Measurements from ENCODE around the gene SPAG16. TPM values are rescaled to one million over a fixed set of nuclear protein-coding genes. Genes with fewer than 3 reads are reported as not detected.

SPAG16 gene
- total RNA-seq, 4 donors from 2014 or later, result 1.2 to 30.8 (median 16.2) TPM

- DNase-seq, result no peak
- Histone ChIP-seq H3K36me3 (no peaks in the 10 kb centered on the region), H3K4me1 (no peaks in the 10 kb centered on the region), H3K4me3 (no peak overlapping the region), H3K9me3 (no peaks in the 10 kb centered on the region), H3K27me3 (no peaks in the 10 kb centered on the region), H3K27ac (no peak overlapping the region)
- intact Hi-C loops (cut with DNase I; ENCODE audit: low total_unique reads) (no loop called here), in situ Hi-C loops (cut with MboI; ENCODE audit: low pct_ligation_motif_present in 1 of 4, low pct_unique_long_range_greater_than_20kb in 1 of 4, low sequenced_read_pairs in 3 of 4) (no loop called here)
- no peak for TF ChIP-seq POLR2A (IDR thresholded peaks at IDR 0.05)
- TF ChIP-seq EP300 (IDR thresholded peaks at IDR 0.05; ENCODE audit: low read depth), result no peak
- TF ChIP-seq, protein P1, sequence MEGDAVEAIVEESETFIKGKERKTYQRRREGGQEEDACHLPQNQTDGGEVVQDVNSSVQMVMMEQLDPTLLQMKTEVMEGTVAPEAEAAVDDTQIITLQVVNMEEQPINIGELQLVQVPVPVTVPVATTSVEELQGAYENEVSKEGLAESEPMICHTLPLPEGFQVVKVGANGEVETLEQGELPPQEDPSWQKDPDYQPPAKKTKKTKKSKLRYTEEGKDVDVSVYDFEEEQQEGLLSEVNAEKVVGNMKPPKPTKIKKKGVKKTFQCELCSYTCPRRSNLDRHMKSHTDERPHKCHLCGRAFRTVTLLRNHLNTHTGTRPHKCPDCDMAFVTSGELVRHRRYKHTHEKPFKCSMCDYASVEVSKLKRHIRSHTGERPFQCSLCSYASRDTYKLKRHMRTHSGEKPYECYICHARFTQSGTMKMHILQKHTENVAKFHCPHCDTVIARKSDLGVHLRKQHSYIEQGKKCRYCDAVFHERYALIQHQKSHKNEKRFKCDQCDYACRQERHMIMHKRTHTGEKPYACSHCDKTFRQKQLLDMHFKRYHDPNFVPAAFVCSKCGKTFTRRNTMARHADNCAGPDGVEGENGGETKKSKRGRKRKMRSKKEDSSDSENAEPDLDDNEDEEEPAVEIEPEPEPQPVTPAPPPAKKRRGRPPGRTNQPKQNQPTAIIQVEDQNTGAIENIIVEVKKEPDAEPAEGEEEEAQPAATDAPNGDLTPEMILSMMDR (IDR thresholded peaks at IDR 0.05), result no peak
- TF ChIP-seq POLR2AphosphoS5 (IDR thresholded peaks at IDR 0.05), result no peak
- 0 to 33% methylated on average over 1 of the region's 1 CpG for WGBS, 2 donors (ENCODE audit: low coverage in 1 of 2)
Measured at GRCh38 chr2:213846856-213847255, 562.6 kb downstream of the SPAG16 start.

GRCh38 chr2:213847316-213847715 lies 563.1 kb downstream of the SPAG16 start:
- no peaks in the 10 kb centered on the region for H3K27me3 ChIP-seq
- no peak overlapping the region for H3K4me3 ChIP-seq
- intact Hi-C loops (cut with DNase I; ENCODE audit: low total_unique reads) (no loop called here), in situ Hi-C loops (cut with MboI; ENCODE audit: low pct_ligation_motif_present in 1 of 4, low pct_unique_long_range_greater_than_20kb in 1 of 4, low sequenced_read_pairs in 3 of 4) (no loop called here)
- H3K9me3 ChIP-seq, result no peaks in the 10 kb centered on the region
- H3K27ac ChIP-seq, result no peak overlapping the region
- TF ChIP-seq POLR2AphosphoS5 (IDR thresholded peaks at IDR 0.05), result no peak
- TF ChIP-seq EP300 (IDR thresholded peaks at IDR 0.05; ENCODE audit: low read depth), result no peak
- DNase-seq, result no peak
- WGBS, 2 donors (ENCODE audit: low coverage in 1 of 2), result 66 to 83% methylated on average over 1 to 3 of the region's 3 CpGs
- H3K36me3 ChIP-seq, result no peaks in the 10 kb centered on the region
- no peaks in the 10 kb centered on the region for H3K4me1 ChIP-seq

DNA sequence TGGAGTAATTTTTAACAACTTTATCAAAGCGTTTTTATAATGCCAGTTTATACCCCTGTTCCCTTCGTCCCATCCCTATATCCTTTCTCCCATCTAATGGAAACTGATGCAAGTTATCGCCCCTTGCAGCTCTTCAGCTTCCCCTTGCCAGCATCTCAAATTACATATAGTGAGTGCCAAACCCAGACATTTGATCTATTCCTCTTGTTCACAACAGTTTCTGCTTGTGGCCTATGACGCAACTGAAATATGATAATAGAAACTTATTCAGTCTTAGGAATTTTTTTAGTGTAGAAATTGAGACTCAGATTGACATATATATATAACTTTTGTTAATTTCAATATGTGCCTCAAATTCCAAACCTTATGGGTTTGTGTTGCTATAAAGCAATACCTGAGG lies 564.4 kb downstream of the SPAG16 start:
- Histone ChIP-seq H3K36me3 (no peaks in the 10 kb centered on the region), H3K4me3 (no peak overlapping the region), H3K27ac (no peak overlapping the region), H3K9me3 (no peaks in the 10 kb centered on the region), H3K4me1 (no peaks in the 10 kb centered on the region), H3K27me3 (no peaks in the 10 kb centered on the region)
- intact Hi-C loops (cut with DNase I; ENCODE audit: low total_unique reads), result no loop called here
- in situ Hi-C loops (cut with MboI; ENCODE audit: low pct_ligation_motif_present in 1 of 4, low pct_unique_long_range_greater_than_20kb in 1 of 4, low sequenced_read_pairs in 3 of 4), result no loop called here
- WGBS, 2 donors (ENCODE audit: low coverage in 1 of 2), result 55 to 60% methylated on average over 4 of the region's 4 CpGs
- DNase-seq, result no peak
- TF ChIP-seq POLR2A (IDR thresholded peaks at IDR 0.05) (no peak), EP300 (IDR thresholded peaks at IDR 0.05; ENCODE audit: low read depth) (no peak), POLR2AphosphoS5 (IDR thresholded peaks at IDR 0.05) (no peak)
- TF ChIP-seq, protein P1 (IDR thresholded peaks at IDR 0.05), result no peak

DNA sequence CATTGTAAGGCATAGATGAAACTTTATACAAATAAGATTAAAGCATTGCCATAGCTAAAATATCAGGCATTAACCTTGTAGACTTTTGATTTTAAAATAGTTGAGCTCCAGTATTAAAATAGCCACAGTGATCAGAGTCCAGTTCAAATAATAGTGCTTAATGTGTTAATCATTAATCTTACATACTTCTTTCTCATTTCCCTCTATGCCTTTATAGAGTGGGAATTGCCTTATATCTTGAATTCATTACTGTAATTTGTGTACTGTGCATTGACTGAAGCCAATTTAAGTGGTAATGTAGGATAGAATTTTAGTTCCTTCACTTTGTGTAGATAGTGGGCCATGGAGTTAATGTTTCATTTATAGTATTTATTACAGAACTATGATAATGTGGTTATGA lies 577.4 kb downstream of the SPAG16 start:
- intact Hi-C loops (cut with DNase I; ENCODE audit: low total_unique reads) (no loop called here), in situ Hi-C loops (cut with MboI; ENCODE audit: low pct_ligation_motif_present in 1 of 4, low pct_unique_long_range_greater_than_20kb in 1 of 4, low sequenced_read_pairs in 3 of 4) (no loop called here)
- TF ChIP-seq, protein P1 (IDR thresholded peaks at IDR 0.05), result no peak
- no peak for TF ChIP-seq POLR2AphosphoS5 (IDR thresholded peaks at IDR 0.05)
- H3K9me3 ChIP-seq, result peaks cover 0 to 7% of the 10 kb centered on the region in 2 donors
- no peaks in the 10 kb centered on the region for H3K36me3 ChIP-seq
- no peak for DNase-seq
- no peak overlapping the region for H3K27ac ChIP-seq
- no peaks in the 10 kb centered on the region for H3K4me1 ChIP-seq
- no peaks in the 10 kb centered on the region for H3K27me3 ChIP-seq
- H3K4me3 ChIP-seq, result no peak overlapping the region

DNA sequence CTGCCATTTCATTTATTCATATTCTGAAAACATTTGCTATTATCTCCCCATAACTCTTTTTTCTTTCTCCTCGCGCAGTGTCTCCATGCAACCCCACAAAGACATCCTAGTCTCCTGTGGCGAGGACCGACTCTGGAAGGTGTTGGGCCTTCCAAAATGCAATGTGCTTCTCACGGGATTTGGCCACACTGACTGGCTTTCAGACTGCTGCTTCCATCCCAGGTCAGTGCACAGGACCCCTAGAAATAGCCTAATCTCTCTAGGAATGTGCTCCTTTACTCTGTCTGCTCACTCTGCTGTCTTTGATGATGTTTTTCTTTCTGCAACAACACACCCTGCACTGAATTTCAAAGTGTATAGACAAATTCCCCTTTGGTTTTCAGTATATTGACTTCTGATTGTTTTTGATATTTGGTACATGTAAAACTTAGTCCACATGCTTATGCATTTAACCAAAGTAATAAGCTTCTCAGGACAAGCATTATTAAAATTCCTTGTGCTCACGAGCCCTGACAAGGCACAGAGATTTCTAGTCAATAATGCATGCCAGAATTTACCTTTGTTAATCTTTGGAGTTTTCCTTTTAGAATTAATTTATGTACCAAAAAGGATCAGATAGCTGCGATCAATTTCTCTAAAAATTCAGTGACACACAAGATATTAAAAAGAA lies 578.3 kb downstream of the SPAG16 start:
- H3K4me1 ChIP-seq, result no peaks in the 10 kb centered on the region
- peaks cover 0 to 7% of the 10 kb centered on the region in 2 donors for H3K9me3 ChIP-seq
- in situ Hi-C loops (cut with MboI; ENCODE audit: low pct_ligation_motif_present in 1 of 4, low pct_unique_long_range_greater_than_20kb in 1 of 4, low sequenced_read_pairs in 3 of 4) (no loop called here), intact Hi-C loops (cut with DNase I; ENCODE audit: low total_unique reads) (no loop called here)
- no peak overlapping the region for H3K4me3 ChIP-seq
- no peak overlapping the region for H3K27ac ChIP-seq
- TF ChIP-seq, protein P1 (IDR thresholded peaks at IDR 0.05), result no peak
- no peak for TF ChIP-seq EP300 (IDR thresholded peaks at IDR 0.05; ENCODE audit: low read depth)
- TF ChIP-seq POLR2A (IDR thresholded peaks at IDR 0.05), result no peak
- no peak for TF ChIP-seq POLR2AphosphoS5 (IDR thresholded peaks at IDR 0.05)
- no peak for DNase-seq
- 69 to 77% methylated on average over 7 of the region's 7 CpGs for WGBS, 2 donors (ENCODE audit: low coverage in 1 of 2)
- H3K36me3 ChIP-seq, result no peaks in the 10 kb centered on the region
- no peaks in the 10 kb centered on the region for H3K27me3 ChIP-seq

Measured in transverse colon (tissue), 4 donors.